ENCODE results near the gene HNRNPR. TPM values are rescaled to one million over a fixed set of nuclear protein-coding genes. Genes with fewer than 3 reads are reported as not detected.

Gene HNRNPR
- polyA plus RNA-seq, 1 donor (not counting 4 experiments of a cell fraction or from before 2014, with no cell fraction given), result 169 TPM

DNA sequence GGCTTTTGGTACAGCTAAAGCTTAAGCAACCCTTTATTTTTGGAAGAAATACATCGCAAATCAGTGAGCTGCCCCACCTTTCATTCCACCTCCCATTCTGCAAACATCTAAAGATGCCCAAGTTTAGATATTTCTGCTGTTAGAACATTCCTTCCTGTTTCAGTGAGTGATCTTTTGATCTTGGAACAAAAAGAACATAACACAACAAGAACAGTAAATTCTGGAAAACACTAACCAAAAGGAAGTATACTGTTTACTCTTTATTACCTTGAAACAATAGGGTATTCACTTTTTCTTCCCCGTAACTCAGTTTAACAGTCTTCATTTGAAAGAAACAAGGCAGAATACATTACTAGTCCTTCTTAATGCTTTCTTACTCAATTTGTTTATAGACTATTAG is 40.6 kb downstream of the HNRNPR start:
- Histone ChIP-seq H3K4me2 (ENCODE audit: control insufficient read depth, extremely low read depth, insufficient read depth, low read depth, low read length) (no peak overlapping the region), H3K9me1 (ENCODE audit: control insufficient read depth, extremely low read depth, insufficient read depth, low read length) (no peaks in the 10 kb centered on the region), H3K4me3 (ENCODE audit: control insufficient read depth in 2 of 3, extremely low read depth in 1 of 3, insufficient read depth in 2 of 3, low read depth in 1 of 3, low read length in 3 of 3) (no peak overlapping the region), H3K27me3 (ENCODE audit: control insufficient read depth, extremely low read depth, insufficient read depth, low read length) (no peaks in the 10 kb centered on the region), H4K20me1 (ENCODE audit: control insufficient read depth, extremely low read depth, insufficient read depth, low read length) (no peaks in the 10 kb centered on the region), H3K9ac (ENCODE audit: control insufficient read depth, extremely low read depth, insufficient read depth, low read length) (no peak overlapping the region), H3K79me2 (ENCODE audit: control insufficient read depth, insufficient read depth, low read length) (no peaks in the 10 kb centered on the region), H2AFZ (ENCODE audit: control insufficient read depth, low read length) (no peak overlapping the region), H3K36me3 (ENCODE audit: control insufficient read depth in 2 of 2, extremely low read depth in 1 of 2, insufficient read depth in 2 of 2, low read length in 2 of 2) (peaks cover 8 to 25% of the 10 kb centered on the region in 2 experiments), H3K4me1 (ENCODE audit: control insufficient read depth, extremely low read depth, insufficient read depth, low read length) (no peaks in the 10 kb centered on the region), H3K9me3 (ENCODE audit: control insufficient read depth, low read depth, low read length) (no peaks in the 10 kb centered on the region), H3K27ac (ENCODE audit: control insufficient read depth, insufficient read depth, low read length) (no peak overlapping the region)
- TF ChIP-seq, protein P1, sequence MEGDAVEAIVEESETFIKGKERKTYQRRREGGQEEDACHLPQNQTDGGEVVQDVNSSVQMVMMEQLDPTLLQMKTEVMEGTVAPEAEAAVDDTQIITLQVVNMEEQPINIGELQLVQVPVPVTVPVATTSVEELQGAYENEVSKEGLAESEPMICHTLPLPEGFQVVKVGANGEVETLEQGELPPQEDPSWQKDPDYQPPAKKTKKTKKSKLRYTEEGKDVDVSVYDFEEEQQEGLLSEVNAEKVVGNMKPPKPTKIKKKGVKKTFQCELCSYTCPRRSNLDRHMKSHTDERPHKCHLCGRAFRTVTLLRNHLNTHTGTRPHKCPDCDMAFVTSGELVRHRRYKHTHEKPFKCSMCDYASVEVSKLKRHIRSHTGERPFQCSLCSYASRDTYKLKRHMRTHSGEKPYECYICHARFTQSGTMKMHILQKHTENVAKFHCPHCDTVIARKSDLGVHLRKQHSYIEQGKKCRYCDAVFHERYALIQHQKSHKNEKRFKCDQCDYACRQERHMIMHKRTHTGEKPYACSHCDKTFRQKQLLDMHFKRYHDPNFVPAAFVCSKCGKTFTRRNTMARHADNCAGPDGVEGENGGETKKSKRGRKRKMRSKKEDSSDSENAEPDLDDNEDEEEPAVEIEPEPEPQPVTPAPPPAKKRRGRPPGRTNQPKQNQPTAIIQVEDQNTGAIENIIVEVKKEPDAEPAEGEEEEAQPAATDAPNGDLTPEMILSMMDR (optimal IDR thresholded peaks at IDR 0.05 in 1 of 3, IDR thresholded peaks at IDR 0.05 in 1 of 3, conservative IDR thresholded peaks at IDR 0.05 in 1 of 3; ENCODE audit: extremely low read depth in 1 of 3, insufficient read depth in 2 of 3, low read length in 3 of 3), result no peak
- TF ChIP-seq EZH2 (IDR thresholded peaks at IDR 0.05; ENCODE audit: low read length), result no peak
- FAIRE-seq (no peak), DNase-seq (ENCODE audit: low read depth, low spot score) (no peak)
- dilution Hi-C loops (cut with MboI; ENCODE audit: extremely low pct_ligation_motif_present, low sequenced_read_pairs), result no loop called here

DNA sequence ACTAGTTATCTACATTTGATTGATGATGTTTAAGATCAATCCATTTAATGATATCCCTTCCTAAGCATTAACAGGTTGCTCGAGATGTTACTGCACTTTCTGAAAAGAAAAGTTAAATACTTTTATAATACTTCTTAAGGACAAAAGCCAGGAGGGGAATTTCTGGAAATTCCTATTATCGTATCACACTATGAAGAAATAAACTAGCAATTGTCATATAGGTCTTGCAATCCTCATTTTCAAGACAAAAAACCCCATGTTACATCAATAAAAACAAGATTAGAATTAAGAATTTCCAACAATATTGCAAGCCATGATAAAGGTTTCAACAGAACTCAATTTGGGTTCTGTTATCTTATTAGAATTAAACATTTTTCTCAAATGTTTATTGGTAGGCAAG is 47.2 kb downstream of the HNRNPR start:
- no peaks in the 10 kb centered on the region for H3K9me3 ChIP-seq (ENCODE audit: control insufficient read depth, low read depth, low read length)
- no peak overlapping the region for H3K4me3 ChIP-seq (ENCODE audit: control insufficient read depth in 2 of 3, extremely low read depth in 1 of 3, insufficient read depth in 2 of 3, low read depth in 1 of 3, low read length in 3 of 3)
- H2AFZ ChIP-seq (ENCODE audit: control insufficient read depth, low read length), result no peak overlapping the region
- H3K36me3 ChIP-seq (ENCODE audit: control insufficient read depth in 2 of 2, extremely low read depth in 1 of 2, insufficient read depth in 2 of 2, low read length in 2 of 2), result peaks cover 11 to 23% of the 10 kb centered on the region in 2 experiments
- TF ChIP-seq, protein P1 (optimal IDR thresholded peaks at IDR 0.05 in 1 of 3, IDR thresholded peaks at IDR 0.05 in 1 of 3, conservative IDR thresholded peaks at IDR 0.05 in 1 of 3; ENCODE audit: extremely low read depth in 1 of 3, insufficient read depth in 2 of 3, low read length in 3 of 3), result no peak
- no peak for TF ChIP-seq EZH2 (IDR thresholded peaks at IDR 0.05; ENCODE audit: low read length)
- dilution Hi-C loops (cut with MboI; ENCODE audit: extremely low pct_ligation_motif_present, low sequenced_read_pairs), result no loop called here
- no peaks in the 10 kb centered on the region for H3K27me3 ChIP-seq (ENCODE audit: control insufficient read depth, extremely low read depth, insufficient read depth, low read length)
- DNase-seq (ENCODE audit: low read depth, low spot score) (no peak), FAIRE-seq (no peak)
- no peaks in the 10 kb centered on the region for H3K79me2 ChIP-seq (ENCODE audit: control insufficient read depth, insufficient read depth, low read length)
- no peak overlapping the region for H3K9ac ChIP-seq (ENCODE audit: control insufficient read depth, extremely low read depth, insufficient read depth, low read length)
- no peaks in the 10 kb centered on the region for H3K9me1 ChIP-seq (ENCODE audit: control insufficient read depth, extremely low read depth, insufficient read depth, low read length)
- no peak overlapping the region for H3K27ac ChIP-seq (ENCODE audit: control insufficient read depth, insufficient read depth, low read length)
- H4K20me1 ChIP-seq (ENCODE audit: control insufficient read depth, extremely low read depth, insufficient read depth, low read length), result no peaks in the 10 kb centered on the region
- H3K4me1 ChIP-seq (ENCODE audit: control insufficient read depth, extremely low read depth, insufficient read depth, low read length), result no peaks in the 10 kb centered on the region
- H3K4me2 ChIP-seq (ENCODE audit: control insufficient read depth, extremely low read depth, insufficient read depth, low read depth, low read length), result no peak overlapping the region
